Fibroblast of mammary gland (primary cell): Measurements from ENCODE around the gene CYP27B1.

ENCODE experiments used
- DNase-seq: peaks from one replicate; pipeline ENCODE4 v3.0.0-alpha.2; 2010; ENCODE audit warnings: low read depth
- H3K4me3 ChIP-seq: 2 replicates; pipeline ENCODE4 v1.5.1; 2011; ENCODE audit warnings: low read depth, mild to moderate bottlenecking, low read length, moderate library complexity; ENCODE audit not compliant: control insufficient read depth
- CTCF ChIP-seq: conservative IDR thresholded peaks from 2 replicates; pipeline ENCODE4 v1.5.1; 2011; ENCODE audit warnings: low read depth, low read length, inconsistent platforms; ENCODE audit not compliant: control insufficient read depth, insufficient read depth

CYP27B1 gene

GRCh38 chr12:57803319-57803893, 36.5 kb upstream of the CYP27B1 start:
- peak; percentile 51 for DNase-seq
- TF ChIP-seq CTCF: peak; percentile 86
- no peak overlapping the region for H3K4me3 ChIP-seq

DNA sequence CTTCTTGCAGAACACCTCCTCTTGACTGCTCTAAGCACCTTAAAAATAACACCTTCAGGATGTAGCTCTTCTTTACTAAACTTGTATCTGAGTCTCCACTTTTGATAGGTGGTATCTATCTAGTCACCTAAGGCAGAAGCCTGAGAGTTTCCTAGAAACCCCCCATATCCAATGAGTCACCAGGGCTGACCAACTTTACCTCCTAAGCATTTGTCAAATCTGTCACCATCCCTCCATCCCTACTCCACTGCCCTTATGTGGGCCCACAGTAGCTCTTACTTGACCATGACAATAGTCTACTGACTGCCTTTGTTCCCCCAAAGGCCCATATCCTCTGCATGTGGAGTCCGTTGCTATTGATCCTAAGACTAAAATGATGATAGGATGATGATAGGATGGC, 35.7 kb upstream of the CYP27B1 start:
- no peak for DNase-seq
- no peak for TF ChIP-seq CTCF
- H3K4me3 ChIP-seq: no peak overlapping the region

DNA sequence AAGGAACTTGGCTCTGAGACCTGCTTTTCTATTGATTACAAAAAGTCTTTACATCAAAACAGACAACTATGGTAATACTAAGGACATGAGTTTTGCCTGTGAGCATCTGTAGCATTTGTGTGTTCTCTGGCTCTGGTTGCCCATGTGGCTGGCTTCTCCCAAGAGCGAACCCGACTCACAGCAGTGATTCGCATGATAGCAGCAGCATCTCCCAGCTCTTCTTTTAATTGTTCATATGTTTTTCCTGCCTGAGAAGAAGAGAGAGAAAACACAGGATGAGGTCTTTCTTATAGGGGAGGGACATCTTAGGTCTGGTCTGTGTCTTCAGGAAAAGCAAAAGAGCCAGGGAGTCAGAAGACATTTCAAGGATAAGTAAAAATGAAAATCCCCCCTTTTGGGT, 34.1 kb upstream of the CYP27B1 start:
- DNase-seq: no peak
- TF ChIP-seq CTCF: no peak
- H3K4me3 ChIP-seq: no peak overlapping the region

- DNase-seq: no peak
- H3K4me3 ChIP-seq: no peak overlapping the region
- no peak for TF ChIP-seq CTCF
Observed at GRCh38 chr12:57797933-57798332, 31.1 kb upstream of the CYP27B1 start.

- no peak for DNase-seq
- no peak for TF ChIP-seq CTCF
Observed at GRCh38 chr12:57796996-57797395, 30.1 kb upstream of the CYP27B1 start.

DNA sequence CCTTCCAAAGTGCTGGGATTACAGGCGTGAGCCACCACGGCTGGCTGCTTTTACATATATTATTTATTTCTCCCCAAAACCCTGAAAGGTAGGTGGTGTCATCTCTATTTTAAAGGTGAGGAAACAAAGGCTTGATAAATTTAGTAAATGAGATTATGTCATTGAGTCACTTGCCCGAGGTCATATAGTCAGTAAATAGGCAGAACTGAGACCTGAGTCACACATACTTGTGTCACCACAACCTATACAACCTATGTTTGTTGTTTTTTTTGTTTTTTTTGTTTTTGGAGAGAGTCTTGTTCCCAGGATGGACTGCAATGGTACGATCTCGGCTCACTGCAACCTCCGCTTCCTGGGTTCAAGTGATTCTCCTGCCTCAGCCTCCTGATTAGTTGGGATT, 28.5 kb upstream of the CYP27B1 start:
- no peak for DNase-seq
- no peak for TF ChIP-seq CTCF
- H3K4me3 ChIP-seq: no peak overlapping the region

More at GRCh38 chr12:57796996-57797395, 30.1 kb upstream of the CYP27B1 start:
- no peak overlapping the region for H3K4me3 ChIP-seq

DNA sequence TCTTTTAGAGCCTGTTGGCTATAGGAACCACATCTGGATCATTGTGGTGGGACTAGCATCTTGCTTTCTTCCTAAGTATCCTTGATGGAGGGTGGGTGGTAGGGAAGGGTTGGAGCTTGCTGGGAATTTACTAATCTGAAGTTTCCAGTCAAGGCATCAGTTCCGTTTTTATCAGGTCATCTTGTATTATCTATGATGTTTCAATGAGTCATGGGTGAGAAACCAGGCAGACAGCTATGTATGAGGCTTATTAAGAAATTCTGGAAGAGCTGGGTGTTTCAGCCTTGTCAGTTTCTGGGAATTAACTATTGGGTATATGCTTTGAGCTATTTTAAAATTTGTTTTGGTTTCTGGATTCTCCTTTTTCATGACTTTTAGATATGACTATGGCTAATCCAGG, 27.0 kb upstream of the CYP27B1 start:
- no peak for TF ChIP-seq CTCF
- peak; percentile 89 for DNase-seq
- no peak overlapping the region for H3K4me3 ChIP-seq
